Measurements from ENCODE around the gene MSMB.

DNA sequence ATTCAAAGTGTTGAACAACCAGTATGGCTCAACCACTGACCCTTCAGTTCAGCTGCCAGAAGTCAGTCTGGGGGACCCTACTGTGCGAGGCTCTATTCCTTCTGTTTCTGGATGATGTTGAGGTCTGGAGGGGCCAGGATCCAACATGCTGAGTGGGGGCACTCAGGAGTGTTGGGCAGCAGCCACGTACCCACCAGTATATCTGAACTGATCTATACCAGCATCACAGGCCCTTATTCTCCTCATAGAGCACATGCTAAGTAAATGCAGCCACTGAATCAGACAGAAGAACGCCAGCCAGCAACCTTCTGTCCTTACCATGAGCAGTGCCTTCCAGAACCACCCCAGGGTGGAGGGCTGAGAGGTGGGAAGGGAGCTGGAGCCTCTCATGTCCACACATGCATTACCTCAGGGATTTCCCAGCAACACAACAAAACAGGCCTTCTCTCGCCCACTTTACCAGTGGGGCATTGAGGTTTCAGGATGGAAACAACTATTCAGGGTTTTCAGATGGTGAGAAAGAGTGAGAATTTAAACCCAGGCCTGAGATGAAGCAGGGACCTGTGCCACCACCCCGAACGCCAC, 6.8 kb upstream of the MSMB start:
- TF ChIP-seq, protein P1, sequence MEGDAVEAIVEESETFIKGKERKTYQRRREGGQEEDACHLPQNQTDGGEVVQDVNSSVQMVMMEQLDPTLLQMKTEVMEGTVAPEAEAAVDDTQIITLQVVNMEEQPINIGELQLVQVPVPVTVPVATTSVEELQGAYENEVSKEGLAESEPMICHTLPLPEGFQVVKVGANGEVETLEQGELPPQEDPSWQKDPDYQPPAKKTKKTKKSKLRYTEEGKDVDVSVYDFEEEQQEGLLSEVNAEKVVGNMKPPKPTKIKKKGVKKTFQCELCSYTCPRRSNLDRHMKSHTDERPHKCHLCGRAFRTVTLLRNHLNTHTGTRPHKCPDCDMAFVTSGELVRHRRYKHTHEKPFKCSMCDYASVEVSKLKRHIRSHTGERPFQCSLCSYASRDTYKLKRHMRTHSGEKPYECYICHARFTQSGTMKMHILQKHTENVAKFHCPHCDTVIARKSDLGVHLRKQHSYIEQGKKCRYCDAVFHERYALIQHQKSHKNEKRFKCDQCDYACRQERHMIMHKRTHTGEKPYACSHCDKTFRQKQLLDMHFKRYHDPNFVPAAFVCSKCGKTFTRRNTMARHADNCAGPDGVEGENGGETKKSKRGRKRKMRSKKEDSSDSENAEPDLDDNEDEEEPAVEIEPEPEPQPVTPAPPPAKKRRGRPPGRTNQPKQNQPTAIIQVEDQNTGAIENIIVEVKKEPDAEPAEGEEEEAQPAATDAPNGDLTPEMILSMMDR (conservative IDR thresholded peaks at IDR 0.05; ENCODE audit: low read depth, low read length), result no peak
- no peak for TF ChIP-seq EZH2 (IDR thresholded peaks at IDR 0.05; ENCODE audit: borderline replicate concordance, low read depth, low read length, poor library complexity, severe bottlenecking)

Measured in A673 (cell line).